K562 (cell line): ENCODE measurements around the gene FDX2. TPM values are rescaled to one million over a fixed set of nuclear protein-coding genes. Genes with fewer than 3 reads are reported as not detected.

Experiments
- CBFA2T2 ChIP-seq: fragments of 450-650 bp; conservative IDR thresholded peaks from 2 replicates; pipeline ENCODE4 v1.6.1; 2017; ENCODE audit warnings: mild to moderate bottlenecking
- EP300 ChIP-seq: IDR thresholded peaks from 2 replicates; pipeline ENCODE4 v1.6.1; 2012; ENCODE audit warnings: low read length, improper control_type of control experiment
- GABPB1 ChIP-seq: sonication (generic); formaldehyde crosslinking; IDR thresholded peaks from 2 replicates; pipeline ENCODE4 v1.8.0; 2022; ENCODE audit warnings: mild to moderate bottlenecking, missing genetic modification reagents
- ILF3 ChIP-seq: fragments of 450-650 bp; IDR thresholded peaks from 2 replicates; pipeline ENCODE4 v1.6.1; 2018; ENCODE audit warnings: antibody characterized with exemption, mild to moderate bottlenecking, moderate library complexity, borderline replicate concordance
- MEIS2 ChIP-seq: fragments of 450-650 bp; IDR thresholded peaks from 2 replicates; pipeline ENCODE4 v1.6.1; 2014; ENCODE audit warnings: mild to moderate bottlenecking; ENCODE audit not compliant: partially characterized antibody
- MYC ChIP-seq, 2 experiments: fragments of 250-450 bp in 1 of 2; sonication (Bioruptor Pico) in 1 of 2; IDR thresholded peaks; 2 replicates each; pipeline versions ENCODE4 v1.5.1 to v1.6.1; 2012 to 2021; ENCODE audit warnings: low read depth in 2 of 2, borderline replicate concordance in 1 of 2, improper control_type of control experiment in 1 of 2, low read length in 1 of 2, mild to moderate bottlenecking in 1 of 2, moderate library complexity in 1 of 2
- NCOA1 ChIP-seq: fragments of 450-650 bp; IDR thresholded peaks from 2 replicates; pipeline ENCODE4 v1.6.1; 2016; ENCODE audit warnings: low read depth
- SMAD4 ChIP-seq: fragments of 250-450 bp; sonication (Bioruptor Pico); conservative IDR thresholded peaks from 2 replicates; pipeline ENCODE4 v1.8.0; 2021; ENCODE audit warnings: inconsistent platforms, mild to moderate bottlenecking, moderate library complexity
- SPI1 ChIP-seq: IDR thresholded peaks from 2 replicates; pipeline ENCODE4 v1.6.1; 2011; ENCODE audit warnings: low read depth, low read length, control low read depth, borderline replicate concordance
- USF2 ChIP-seq: sonication (generic); formaldehyde crosslinking; IDR thresholded peaks from 2 replicates; pipeline ENCODE4 v1.5.0; 2020; ENCODE audit warnings: missing genetic modification reagents
- polyA plus RNA-seq, 8 experiments: library from polyadenylated mRNA; depleted of rRNA in 4 of 8; stranded (reverse) in 5 of 8; unstranded in 3 of 8; fragments of >200 nt; fragmentation: Nextera tagmentation in 2 of 8; fragmentation: Illumina TruSeq in 1 of 8; extraction: Ambion mirVana in 2 of 8; extraction: Trizol in 1 of 8; gene quantifications; 2 replicates each; pipeline versions ENCODE4 v1.2.1 to v1.2.3, GENCODE V29; 2011 to 2014; ENCODE audit warnings: inconsistent platforms in 1 of 8, missing spikeins in 1 of 8
- total RNA-seq, 7 experiments: library from RNA; depleted of rRNA in 6 of 7; stranded (reverse); fragments of >200 nt in 6 of 7; fragmentation: Illumina TruSeq in 2 of 7; extraction: Trizol in 2 of 7; gene quantifications; 2 replicates each; pipeline versions ENCODE4 v1.2.1 to v1.2.3, GENCODE V29; 2011 to 2021; ENCODE audit warnings: low replicate concordance in 1 of 7
- TF ChIP-seq, protein P1 (sequence below), 2 experiments: IDR thresholded peaks in 1 of 2; conservative IDR thresholded peaks in 1 of 2; 2 replicates each; pipeline ENCODE4 v1.6.1; 2016; ENCODE audit warnings: low read depth in 2 of 2, mild to moderate bottlenecking in 1 of 2, missing compliant biosample characterization in 1 of 2, missing genetic modification characterization in 1 of 2, moderate library complexity in 1 of 2
- TF ChIP-seq, protein P2 (sequence below): sonication (generic); formaldehyde crosslinking; IDR thresholded peaks from 2 replicates; pipeline ENCODE4 v1.9.0; 2022; ENCODE audit warnings: mild to moderate bottlenecking, missing genetic modification reagents

FDX2 gene
- total and polyA plus RNA-seq, 9 of the 15 experiments (the other 6 are each of a cell fraction or from before 2014, with no cell fraction given): 2.5 to 49.8 (median 29.7) TPM

DNA sequence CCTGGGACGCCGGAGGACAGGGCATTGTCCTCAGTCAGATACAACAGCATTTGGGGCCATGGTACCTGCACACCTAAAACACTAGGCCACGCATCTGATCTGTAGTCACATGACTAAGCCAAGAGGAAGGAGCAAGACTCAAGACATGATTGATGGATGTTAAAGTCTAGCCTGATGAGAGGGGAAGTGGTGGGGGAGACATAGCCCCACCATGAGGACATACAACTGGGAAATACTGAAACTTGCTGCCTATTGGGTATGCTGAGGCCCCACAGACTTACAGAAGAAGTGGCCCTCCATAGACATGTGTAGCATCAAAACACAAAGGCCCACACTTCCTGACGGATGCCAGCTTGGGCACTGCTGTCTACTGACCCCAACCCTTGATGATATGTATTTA, 30.4 kb downstream of the FDX2 start (continued):
- TF ChIP-seq SMAD4 (CRISPR knock-in tag) (0 out of 2 replicates have a peak, but pooled peaks have one; percentile 41), ILF3 (0 out of 2 replicates have a peak, but pooled peaks have one; percentile 20), MEIS2 (peak; percentile 95), EP300 (no peak), SPI1 (peak; percentile 44; the same call in 1 of the 2 replicates), MYC (IDR thresholded peaks at IDR 0.05; ENCODE audit: low read depth, low read length) (no peak), MYC (CRISPR knock-in tag; IDR thresholded peaks at IDR 0.05; ENCODE audit: borderline replicate concordance, low read depth) (no peak), NCOA1 (no peak), GABPB1 (CRISPR knock-in tag) (no peak), CBFA2T2 (0 out of 2 replicates have a peak, but pooled peaks have one; percentile 7), USF2 (CRISPR knock-in tag) (0 out of 2 replicates have a peak, but pooled peaks have one; percentile 37)
- TF ChIP-seq, protein P1, sequence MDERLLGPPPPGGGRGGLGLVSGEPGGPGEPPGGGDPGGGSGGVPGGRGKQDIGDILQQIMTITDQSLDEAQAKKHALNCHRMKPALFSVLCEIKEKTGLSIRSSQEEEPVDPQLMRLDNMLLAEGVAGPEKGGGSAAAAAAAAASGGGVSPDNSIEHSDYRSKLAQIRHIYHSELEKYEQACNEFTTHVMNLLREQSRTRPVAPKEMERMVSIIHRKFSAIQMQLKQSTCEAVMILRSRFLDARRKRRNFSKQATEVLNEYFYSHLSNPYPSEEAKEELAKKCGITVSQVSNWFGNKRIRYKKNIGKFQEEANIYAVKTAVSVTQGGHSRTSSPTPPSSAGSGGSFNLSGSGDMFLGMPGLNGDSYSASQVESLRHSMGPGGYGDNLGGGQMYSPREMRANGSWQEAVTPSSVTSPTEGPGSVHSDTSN (CRISPR knock-in tag; IDR thresholded peaks at IDR 0.05; ENCODE audit: low read depth): peak; percentile 28; the same call in 1 of the 2 replicates
- TF ChIP-seq, protein P1 (tag; conservative IDR thresholded peaks at IDR 0.05; ENCODE audit: low read depth): peak; percentile 76
- TF ChIP-seq, protein P2, sequence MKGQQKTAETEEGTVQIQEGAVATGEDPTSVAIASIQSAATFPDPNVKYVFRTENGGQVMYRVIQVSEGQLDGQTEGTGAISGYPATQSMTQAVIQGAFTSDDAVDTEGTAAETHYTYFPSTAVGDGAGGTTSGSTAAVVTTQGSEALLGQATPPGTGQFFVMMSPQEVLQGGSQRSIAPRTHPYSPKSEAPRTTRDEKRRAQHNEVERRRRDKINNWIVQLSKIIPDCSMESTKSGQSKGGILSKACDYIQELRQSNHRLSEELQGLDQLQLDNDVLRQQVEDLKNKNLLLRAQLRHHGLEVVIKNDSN: peak; percentile 66
